Skeletal muscle tissue (tissue), 4 donors: ENCODE data around the gene MSI2. TPM values are rescaled to one million over a fixed set of nuclear protein-coding genes. Genes with fewer than 3 reads are reported as not detected.

ENCODE experiments used
- H3K27ac ChIP-seq: one replicate; pipeline ENCODE4 v1.7.0; 2013; ENCODE audit warnings: mild to moderate bottlenecking, low read depth, low read length, inconsistent platforms
- H3K27me3 ChIP-seq, 3 donors: one replicate each; pipeline ENCODE4 v1.7.0; 2013; ENCODE audit warnings: low read length in 3 of 3; ENCODE audit not compliant: control insufficient read depth in 3 of 3, insufficient read depth in 3 of 3
- H3K36me3 ChIP-seq, 3 donors: one replicate each; pipeline ENCODE4 v1.7.0; 2013; ENCODE audit warnings: low read length in 3 of 3; ENCODE audit not compliant: control insufficient read depth in 3 of 3, insufficient read depth in 3 of 3
- H3K4me1 ChIP-seq, 3 donors: one replicate each; pipeline ENCODE4 v1.7.0; 2013; ENCODE audit warnings: low read length in 3 of 3, mild to moderate bottlenecking in 3 of 3; ENCODE audit not compliant: control insufficient read depth in 3 of 3, insufficient read depth in 3 of 3
- H3K4me3 ChIP-seq, 3 donors: one replicate each; pipeline ENCODE4 v1.7.0; 2013; ENCODE audit warnings: low read length in 3 of 3
- H3K9ac ChIP-seq, 3 donors: one replicate each; pipeline ENCODE4 v1.7.0; 2013; ENCODE audit warnings: low read length in 3 of 3, mild to moderate bottlenecking in 3 of 3, moderate library complexity in 2 of 3, low read depth in 1 of 3
- H3K9me3 ChIP-seq, 3 donors: one replicate each; pipeline ENCODE4 v1.7.0; 2013; ENCODE audit warnings: low read length in 3 of 3; ENCODE audit not compliant: control insufficient read depth in 3 of 3
- total RNA-seq: library from RNA; depleted of rRNA; stranded (reverse); fragments of >200 nt; gene quantifications from one replicate; pipeline ENCODE4 v1.2.3, GENCODE V29; 2014
- donor health status: Osteomylitis.

Gene MSI2
- total RNA-seq, 1 donor from 2014 or later: 20.4 TPM

DNA sequence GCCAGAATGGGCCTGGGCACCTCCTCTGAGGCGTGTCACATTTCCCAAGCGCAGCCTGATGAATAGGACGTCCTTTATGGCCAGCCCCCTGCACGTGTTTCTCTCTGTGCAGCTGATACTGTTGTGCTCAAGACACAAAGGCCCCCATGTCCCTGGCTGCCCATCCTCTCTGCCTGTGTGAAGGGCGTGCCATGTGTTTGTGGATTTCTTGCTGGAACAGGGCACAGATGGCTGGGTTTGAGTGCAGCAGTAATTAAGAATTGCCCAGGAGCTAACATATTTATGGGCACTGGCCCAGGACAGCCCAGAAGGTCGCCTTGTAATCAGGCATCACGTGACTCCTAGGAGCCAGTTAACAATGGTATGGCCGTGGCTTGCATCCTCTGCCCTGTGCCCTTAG is 307.6 kb downstream of the MSI2 start:
- Histone ChIP-seq H3K27me3 (no peaks in the 10 kb centered on the region), H3K9me3 (no peaks in the 10 kb centered on the region), H3K4me3 (no peak overlapping the region), H3K27ac (no peak overlapping the region), H3K9ac (no peak overlapping the region), H3K4me1 (peaks cover 0 to 31% (median 10%) of the 10 kb centered on the region in 3 donors), H3K36me3 (no peaks in the 10 kb centered on the region)

DNA sequence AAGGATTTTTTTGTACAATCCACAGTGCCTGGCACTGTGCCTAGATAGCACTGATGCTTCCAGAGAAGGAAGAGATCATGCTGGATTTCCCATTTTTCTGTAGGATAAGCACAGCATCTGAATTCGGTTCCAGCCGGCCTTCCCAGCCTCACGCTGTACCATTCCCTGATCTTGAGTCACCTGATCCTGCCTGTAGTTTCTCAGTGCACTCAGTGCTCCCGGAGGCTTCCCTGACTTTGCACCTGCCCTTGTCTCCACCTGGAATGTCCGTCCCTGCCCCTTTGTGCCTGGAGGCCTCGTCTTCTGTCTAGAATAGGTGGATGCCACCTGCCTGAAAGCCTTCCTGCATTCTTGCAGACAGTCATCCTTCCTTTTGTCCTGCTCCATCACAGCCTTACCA is 308.9 kb downstream of the MSI2 start:
- no peak overlapping the region for H3K27ac ChIP-seq
- H3K27me3 ChIP-seq: no peaks in the 10 kb centered on the region
- no peak overlapping the region for H3K9ac ChIP-seq
- no peak overlapping the region for H3K4me3 ChIP-seq
- H3K4me1 ChIP-seq: peaks cover 0 to 23% (median 8%) of the 10 kb centered on the region in 3 donors
- H3K9me3 ChIP-seq: no peaks in the 10 kb centered on the region
- H3K36me3 ChIP-seq: no peaks in the 10 kb centered on the region

DNA sequence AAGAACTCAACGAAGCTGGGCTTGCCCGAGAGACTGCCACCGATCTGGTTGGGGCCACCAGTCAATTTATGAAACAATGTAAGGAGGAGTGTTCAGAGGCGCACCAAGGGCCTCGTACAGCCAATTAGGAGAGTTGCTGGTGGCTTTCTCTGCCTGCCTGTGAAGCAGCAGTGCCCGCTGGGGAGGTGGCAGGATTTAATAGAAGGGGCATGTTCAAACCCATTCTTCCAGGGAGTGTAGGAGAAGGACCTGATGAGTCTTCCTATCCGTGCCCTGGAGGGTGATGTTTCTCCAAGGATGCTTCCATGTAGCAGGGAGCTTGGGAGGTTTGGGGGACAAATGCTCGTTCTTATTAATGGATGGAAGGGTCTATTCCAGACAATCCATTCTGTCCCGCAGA is 310.4 kb downstream of the MSI2 start:
- H3K27ac ChIP-seq: no peak overlapping the region
- H3K9ac ChIP-seq: no peak overlapping the region
- no peaks in the 10 kb centered on the region for H3K9me3 ChIP-seq
- no peaks in the 10 kb centered on the region for H3K27me3 ChIP-seq
- no peak overlapping the region for H3K4me3 ChIP-seq
- H3K36me3 ChIP-seq: no peaks in the 10 kb centered on the region
- H3K4me1 ChIP-seq: peaks cover 14 to 37% (median 19%) of the 10 kb centered on the region in 3 donors

DNA sequence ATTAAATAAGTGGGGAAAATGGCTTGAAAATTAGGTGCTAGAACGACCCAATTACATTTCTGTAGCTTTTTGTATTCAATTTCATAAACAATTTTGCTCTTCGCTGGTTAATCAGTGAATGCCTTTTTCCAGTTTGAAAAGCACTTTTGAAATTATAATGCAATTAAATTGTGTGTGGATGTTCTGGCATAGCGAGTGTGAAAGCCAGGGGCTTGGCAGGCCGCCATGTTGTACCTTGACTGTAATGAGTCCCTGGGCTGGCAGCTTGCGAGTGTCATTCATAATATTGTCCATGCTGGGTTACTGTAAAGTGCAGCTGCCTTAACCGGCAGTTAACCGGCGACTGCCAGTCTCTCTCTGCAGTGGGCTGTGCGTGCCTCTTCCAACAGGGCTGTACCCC is 310.9 kb downstream of the MSI2 start:
- H3K4me3 ChIP-seq: no peak overlapping the region
- H3K27me3 ChIP-seq: no peaks in the 10 kb centered on the region
- no peaks in the 10 kb centered on the region for H3K36me3 ChIP-seq
- no peak overlapping the region for H3K9ac ChIP-seq
- peaks cover 19 to 42% (median 24%) of the 10 kb centered on the region in 3 donors for H3K4me1 ChIP-seq
- no peaks in the 10 kb centered on the region for H3K9me3 ChIP-seq
- H3K27ac ChIP-seq: no peak overlapping the region

DNA sequence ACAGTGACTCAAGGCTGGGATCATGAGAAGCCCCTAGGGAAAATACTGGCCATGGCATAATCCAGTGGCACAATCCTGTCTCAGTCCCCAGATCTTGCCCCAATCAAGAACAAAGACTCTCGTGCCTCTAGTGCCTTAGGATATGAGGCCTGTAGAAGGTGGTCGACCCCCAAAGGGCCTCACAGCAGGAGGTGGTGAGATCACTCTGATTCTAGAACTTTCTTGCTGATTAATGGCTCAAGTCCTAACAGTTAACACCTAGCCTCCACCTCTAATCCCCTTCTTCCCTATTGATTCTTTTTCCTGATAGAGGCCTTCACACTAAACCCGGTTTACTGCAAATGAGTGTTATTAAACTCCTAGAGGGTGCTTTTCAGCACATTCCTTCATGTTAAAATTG is 312.0 kb downstream of the MSI2 start:
- no peaks in the 10 kb centered on the region for H3K27me3 ChIP-seq
- no peak overlapping the region for H3K9ac ChIP-seq
- no peaks in the 10 kb centered on the region for H3K9me3 ChIP-seq
- no peaks in the 10 kb centered on the region for H3K36me3 ChIP-seq
- peaks cover 29 to 50% (median 35%) of the 10 kb centered on the region in 3 donors for H3K4me1 ChIP-seq
- no peak overlapping the region for H3K27ac ChIP-seq
- H3K4me3 ChIP-seq: no peak overlapping the region

DNA sequence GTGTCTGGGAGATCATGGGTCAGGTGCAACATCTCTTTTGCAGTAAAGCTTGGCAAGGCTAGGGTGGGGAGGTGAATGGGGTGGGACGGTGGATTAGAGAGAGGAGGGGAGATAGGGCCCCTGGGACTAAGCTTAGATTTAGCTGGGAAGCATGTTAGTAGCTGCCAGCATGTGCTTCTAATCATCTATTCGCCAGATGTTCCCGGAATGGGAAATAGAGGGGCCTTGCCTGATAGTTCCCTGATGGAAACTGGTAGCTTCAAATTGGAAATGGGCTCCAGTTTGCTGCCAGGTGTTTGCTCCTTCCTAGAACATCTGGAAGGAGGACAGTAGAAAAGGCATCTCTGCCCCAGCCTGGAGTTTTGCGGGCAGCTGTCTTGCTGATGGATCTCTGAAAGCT is 312.7 kb downstream of the MSI2 start:
- no peaks in the 10 kb centered on the region for H3K27me3 ChIP-seq
- no peaks in the 10 kb centered on the region for H3K9me3 ChIP-seq
- no peak overlapping the region for H3K4me3 ChIP-seq
- H3K36me3 ChIP-seq: no peaks in the 10 kb centered on the region
- H3K27ac ChIP-seq: no peak overlapping the region
- peaks cover 35 to 50% (median 38%) of the 10 kb centered on the region in 3 donors for H3K4me1 ChIP-seq
- no peak overlapping the region for H3K9ac ChIP-seq

DNA sequence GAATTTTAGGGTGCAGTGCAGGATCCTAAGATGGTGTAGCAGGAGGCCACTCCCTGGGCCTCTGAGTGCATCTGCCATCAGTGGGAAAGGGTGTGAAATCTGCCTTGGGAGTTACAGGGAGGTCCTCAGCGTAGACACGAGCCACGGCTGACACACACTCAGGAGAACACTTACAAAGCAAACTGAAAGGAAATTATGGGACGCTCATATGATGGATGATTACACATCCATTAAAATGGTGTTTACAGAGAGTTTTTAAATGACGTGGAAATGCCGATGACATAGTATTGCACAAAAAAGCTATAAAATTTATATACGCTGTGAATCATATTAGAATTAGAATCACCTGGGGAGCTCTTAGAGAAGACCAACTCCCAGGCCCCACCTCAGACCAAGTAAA is 313.5 kb downstream of the MSI2 start:
- Histone ChIP-seq H3K4me3 (no peak overlapping the region), H3K9me3 (no peaks in the 10 kb centered on the region), H3K4me1 (peaks cover 35 to 51% (median 39%) of the 10 kb centered on the region in 3 donors), H3K36me3 (no peaks in the 10 kb centered on the region), H3K27ac (no peak overlapping the region), H3K27me3 (no peaks in the 10 kb centered on the region), H3K9ac (no peak overlapping the region)

DNA sequence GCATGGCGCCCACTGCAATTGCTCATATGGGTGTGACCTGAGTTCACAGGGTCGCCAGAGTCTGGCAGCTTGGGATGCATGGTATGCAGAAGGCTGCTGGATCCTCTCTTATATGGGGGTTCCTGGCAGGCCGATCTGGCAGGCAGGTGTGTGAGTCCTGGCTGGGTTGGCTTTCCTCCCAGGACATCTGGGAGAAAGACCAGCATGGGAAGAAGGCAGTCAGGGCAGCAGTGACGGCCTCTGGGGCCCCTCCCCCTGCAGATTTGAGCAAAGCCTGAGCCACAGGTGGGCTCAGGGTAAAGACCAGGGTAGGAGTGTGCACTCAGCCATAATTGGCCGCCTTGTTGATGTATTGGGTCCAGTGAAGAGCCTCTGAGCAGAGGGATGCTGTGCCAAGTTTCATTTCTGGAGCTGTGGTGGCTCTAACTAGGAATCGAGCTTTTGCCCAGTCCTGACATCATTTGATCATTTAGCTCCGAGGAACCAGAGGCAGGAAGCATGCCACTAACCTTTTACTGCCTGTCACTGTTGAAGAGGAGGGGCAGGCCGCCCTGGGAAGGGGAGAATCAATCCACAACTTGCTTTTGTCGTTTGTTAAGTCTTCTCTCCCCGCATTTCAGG is 314.5 kb downstream of the MSI2 start:
- peak overlapping the region in 1 of 3 donors; percentile 34 for H3K9ac ChIP-seq

DNA sequence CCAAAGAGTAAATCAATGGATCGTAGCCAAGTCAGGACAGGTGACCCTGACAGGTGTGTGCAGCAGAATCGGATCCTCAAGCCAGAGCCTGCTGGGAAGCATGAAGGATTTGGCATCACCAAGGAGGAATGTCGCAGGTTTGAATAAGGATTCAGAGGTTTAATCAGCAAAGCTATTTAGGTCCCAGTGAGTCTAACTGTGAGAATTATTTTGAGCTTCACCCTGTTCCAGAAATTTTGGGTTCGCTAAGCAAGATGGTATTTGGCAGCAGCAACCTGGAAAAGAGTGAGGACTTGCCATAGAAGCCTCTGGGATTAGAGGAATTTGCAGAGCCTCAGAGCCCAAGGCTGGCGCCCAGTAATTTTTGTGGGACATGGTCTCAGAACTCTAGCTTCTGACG is 315.7 kb downstream of the MSI2 start:
- peak overlapping the region in 1 of 3 donors; percentile 58 for H3K4me3 ChIP-seq
- H3K4me1 ChIP-seq: peaks cover 36 to 54% (median 43%) of the 10 kb centered on the region in 3 donors
- H3K9ac ChIP-seq: peak overlapping the region in 2 of 3 donors; percentile 3 to 75
- no peaks in the 10 kb centered on the region for H3K9me3 ChIP-seq
- H3K36me3 ChIP-seq: no peaks in the 10 kb centered on the region
- H3K27me3 ChIP-seq: no peaks in the 10 kb centered on the region
- peak overlapping the region; percentile 64 for H3K27ac ChIP-seq

More for the DNA sequence above, 314.5 kb downstream of the MSI2 start:
- H3K9me3 ChIP-seq: no peaks in the 10 kb centered on the region
- no peak overlapping the region for H3K4me3 ChIP-seq
- no peaks in the 10 kb centered on the region for H3K27me3 ChIP-seq
- H3K27ac ChIP-seq: peak overlapping the region; percentile 37
- no peaks in the 10 kb centered on the region for H3K36me3 ChIP-seq
- peaks cover 35 to 46% (median 41%) of the 10 kb centered on the region in 3 donors for H3K4me1 ChIP-seq

DNA sequence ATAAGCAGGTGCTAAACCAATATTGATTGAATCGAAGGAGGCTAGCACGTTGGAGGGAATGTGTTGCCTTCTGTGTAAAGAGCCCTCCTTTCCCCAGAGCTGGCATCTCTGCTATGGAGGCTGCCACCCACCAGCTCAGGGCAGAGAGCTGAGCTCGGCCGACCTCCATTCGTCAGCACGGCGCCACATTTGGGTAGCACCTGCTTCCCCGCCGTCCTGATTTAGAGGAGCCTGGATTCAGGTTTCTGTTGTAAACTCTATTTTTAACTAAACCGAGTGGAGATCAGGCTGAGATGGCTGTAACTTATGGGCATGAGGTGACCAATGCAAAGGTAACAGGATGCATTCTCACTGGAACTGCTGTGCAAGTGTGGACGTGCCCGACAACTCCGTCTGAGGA is 316.3 kb downstream of the MSI2 start:
- no peaks in the 10 kb centered on the region for H3K9me3 ChIP-seq
- H3K27me3 ChIP-seq: no peaks in the 10 kb centered on the region
- peaks cover 40 to 55% (median 49%) of the 10 kb centered on the region in 3 donors for H3K4me1 ChIP-seq
- H3K9ac ChIP-seq: peak overlapping the region in 1 of 3 donors; percentile 75
- H3K27ac ChIP-seq: peak overlapping the region; percentile 64
- H3K4me3 ChIP-seq: peak overlapping the region in 1 of 3 donors; percentile 58
- H3K36me3 ChIP-seq: no peaks in the 10 kb centered on the region
